HG02678 (cell line): ENCODE measurements around the gene EHF.

Experiments used
- ATAC-seq: cut with Tn5 transposase; IDR thresholded peaks from one replicate; pipeline ENCODE4 v1.9.1; 2021; ENCODE audit warnings: mild to moderate bottlenecking, moderate library complexity; ENCODE audit not compliant: unreplicated experiment

Gene EHF

DNA sequence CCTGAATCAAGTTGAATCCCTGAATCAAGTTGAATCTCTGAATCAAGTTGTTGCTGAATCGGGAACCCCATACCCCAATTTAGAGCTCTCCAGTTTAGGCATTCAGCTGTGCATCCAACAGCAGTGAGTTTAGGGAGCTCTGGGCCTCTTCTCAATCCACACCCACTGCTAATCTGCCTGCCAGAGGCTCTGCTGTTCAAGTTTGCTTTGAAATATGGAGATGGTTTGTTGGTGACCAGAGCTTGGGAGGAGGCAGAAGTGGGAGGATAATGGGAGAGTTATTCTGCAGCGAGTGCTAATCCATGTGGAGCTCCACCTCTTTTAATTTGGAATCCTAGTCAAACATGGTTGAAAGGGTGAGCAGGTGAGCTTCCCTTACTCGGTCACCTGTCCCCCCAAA lies 22.4 kb downstream of the EHF start:
- no peak for ATAC-seq

DNA sequence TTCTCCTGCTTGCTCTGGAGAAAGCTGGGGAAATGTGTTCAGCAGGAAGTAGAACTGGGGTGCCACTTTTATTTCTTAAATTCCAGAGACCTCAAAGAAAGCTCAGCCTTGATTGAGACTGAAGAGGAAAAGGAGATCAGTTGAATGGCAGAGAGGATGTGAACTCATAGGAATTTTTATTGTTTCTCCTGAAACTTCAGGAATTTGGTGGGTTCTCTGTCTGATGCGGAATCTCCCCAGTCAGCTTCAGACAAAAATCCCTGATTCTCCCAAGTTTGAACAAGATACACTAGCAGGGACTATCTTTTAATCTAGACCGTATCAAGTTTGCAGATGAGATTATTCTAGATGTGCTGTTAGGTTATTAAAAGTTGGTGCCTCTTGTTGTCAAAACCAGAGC lies 23.0 kb downstream of the EHF start:
- no peak for ATAC-seq

DNA sequence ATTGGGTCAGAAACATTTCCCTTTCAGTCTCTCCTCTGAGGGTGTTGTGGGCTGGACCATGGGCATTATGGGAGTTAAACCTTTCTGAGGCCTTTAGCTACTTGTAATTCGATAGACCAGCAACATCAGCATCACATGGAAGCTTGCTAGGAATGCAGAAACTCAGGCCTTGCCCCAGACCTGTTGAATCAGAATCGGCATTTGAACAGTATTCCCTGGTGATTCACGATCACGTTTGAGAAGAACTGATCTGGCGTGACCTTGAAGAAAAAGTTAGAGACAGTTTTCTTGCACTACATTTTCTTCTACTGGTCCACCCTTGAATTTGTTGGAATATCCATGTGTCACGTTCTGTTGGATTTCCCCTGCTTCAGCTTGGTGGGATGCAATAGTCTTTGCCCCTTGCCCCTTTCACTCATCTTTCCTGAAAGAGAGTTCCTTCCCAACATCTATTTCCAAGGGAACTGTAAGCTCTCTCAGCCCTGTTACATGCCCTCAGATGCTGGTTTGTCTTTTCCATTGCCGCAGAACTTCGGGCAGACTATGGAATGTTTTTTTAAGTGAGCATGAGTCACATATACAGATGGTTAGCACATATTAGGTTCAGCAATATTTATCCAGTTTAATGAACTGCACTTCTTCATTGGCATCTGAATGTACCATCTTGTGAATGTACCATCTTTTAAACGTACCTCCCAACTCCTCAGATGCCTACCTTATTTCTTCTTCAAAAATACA lies 23.9 kb downstream of the EHF start:
- no peak for ATAC-seq

DNA sequence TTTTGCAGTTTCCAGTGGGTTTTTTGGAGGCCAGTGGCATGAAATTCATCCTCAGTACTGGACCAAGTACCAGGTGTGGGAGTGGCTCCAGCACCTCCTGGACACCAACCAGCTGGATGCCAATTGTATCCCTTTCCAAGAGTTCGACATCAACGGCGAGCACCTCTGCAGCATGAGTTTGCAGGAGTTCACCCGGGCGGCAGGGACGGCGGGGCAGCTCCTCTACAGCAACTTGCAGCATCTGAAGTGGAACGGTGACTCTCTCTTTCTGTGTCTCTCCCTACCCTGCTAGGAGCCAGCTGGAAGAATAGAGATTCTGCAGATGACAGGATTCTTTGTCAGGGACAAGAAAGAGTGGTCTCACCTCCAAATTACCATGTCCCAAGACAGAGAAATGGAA lies 25.5 kb downstream of the EHF start:
- no peak for ATAC-seq

DNA sequence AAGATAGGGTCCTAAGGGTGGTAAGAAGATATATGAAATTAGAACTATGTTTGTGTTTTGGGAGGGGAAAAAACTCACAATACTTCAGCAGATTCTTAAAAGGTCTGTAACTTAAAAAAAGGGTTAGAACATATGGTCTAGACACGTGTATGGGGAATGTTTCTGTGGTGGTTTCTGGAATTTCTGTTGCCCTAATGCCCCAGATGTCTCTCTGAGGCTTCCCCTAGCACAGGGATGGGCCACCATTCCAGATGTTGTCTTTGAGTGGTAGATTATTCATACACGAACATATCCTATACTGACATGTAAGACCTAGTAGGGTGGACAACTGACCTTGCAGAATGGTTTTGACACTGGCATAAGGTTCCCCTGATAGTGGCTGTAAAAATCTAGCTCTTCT lies 26.2 kb downstream of the EHF start:
- ATAC-seq: no peak

DNA sequence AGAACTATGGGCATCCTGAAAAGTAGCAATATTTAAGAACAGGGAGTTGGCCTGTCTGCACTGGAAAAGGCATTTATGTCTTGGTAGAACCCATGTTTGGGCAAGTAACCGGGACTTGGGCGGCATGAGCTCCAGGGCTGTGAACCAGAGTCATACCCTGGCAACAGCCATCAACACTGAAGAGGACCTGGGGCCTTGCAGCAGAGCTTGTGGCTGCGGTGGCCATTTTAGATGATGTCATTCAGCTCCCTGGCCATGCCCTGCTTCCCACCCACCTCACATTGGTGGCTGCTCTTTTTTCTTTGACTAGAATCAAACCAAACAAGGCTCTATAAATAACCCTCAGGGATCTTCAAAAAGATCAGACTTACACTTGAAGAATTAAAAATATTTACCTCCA lies 26.6 kb downstream of the EHF start:
- ATAC-seq: no peak

DNA sequence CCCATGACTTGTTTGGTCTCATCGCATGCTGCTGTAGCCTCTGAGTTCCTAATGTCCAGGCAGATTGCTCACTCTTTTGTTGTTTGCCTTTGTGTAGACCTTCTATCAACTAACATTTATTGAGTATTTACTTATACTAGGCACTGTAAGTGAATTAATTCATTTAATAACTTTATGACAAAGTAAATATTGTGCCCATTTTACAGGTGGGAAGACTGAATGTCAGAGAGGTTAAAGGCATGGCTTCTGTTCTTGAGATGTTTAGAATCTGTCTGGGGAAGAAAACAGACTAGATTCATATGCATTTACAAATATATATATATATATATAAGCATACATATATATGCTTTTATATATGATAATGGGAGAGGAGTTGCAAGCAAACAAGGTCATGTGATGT lies 27.1 kb downstream of the EHF start:
- ATAC-seq: no peak

DNA sequence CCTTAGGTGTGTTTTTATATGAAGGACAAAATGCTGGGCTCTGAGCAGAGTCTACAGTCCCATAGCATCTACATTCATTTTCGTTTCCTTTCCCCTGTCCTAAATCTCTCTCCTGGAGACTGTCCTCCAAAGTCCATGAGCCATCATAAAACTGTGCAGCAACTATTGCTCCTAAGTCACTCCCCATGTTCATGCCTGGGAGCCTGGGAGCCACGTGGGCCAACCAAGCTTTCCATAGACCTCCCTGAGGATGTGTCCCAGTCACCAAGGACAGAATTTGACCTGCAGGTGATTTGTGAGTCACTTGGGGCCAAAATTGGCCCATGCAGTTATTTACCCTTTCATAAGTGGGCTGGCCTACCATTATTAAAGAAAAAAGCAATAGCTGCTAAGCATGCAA lies 28.7 kb downstream of the EHF start:
- no peak for ATAC-seq

DNA sequence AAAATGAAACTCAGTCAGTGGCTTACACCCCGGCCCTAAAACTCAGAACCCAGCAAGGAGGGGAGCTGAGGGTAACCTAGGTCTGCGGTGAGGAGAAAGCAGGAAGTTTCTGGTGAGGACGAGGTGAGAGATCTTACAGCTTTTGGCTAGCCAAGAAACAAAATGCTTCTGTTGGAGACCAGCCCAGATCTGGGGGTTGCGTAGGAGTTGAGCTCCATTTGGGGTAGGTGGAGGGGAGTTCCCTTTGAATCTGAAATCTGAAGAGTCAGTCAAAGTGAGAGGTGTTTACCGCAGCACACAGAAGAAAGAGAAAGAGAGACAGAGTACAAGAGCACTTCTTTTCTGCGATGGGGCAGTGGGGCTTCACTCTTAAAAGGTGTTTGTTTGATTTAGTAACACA lies 29.6 kb downstream of the EHF start:
- ATAC-seq: peak; percentile 91

DNA sequence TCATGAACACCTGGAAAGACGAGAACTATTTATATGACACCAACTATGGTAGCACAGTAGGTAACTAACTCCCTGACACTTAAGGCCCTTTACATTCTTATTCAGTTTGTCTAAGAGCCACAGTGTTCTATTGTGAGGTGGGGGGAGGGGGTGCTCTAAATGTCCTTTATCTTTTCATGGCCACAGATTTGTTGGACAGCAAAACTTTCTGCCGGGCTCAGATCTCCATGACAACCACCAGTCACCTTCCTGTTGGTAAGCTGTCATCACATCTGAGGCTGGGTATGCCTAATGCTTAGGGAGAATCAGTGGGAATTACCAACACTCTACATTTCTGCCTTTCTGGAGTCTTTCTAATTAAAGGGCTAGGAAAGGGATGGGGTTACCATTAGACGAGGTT lies 30.7 kb downstream of the EHF start:
- no peak for ATAC-seq

DNA sequence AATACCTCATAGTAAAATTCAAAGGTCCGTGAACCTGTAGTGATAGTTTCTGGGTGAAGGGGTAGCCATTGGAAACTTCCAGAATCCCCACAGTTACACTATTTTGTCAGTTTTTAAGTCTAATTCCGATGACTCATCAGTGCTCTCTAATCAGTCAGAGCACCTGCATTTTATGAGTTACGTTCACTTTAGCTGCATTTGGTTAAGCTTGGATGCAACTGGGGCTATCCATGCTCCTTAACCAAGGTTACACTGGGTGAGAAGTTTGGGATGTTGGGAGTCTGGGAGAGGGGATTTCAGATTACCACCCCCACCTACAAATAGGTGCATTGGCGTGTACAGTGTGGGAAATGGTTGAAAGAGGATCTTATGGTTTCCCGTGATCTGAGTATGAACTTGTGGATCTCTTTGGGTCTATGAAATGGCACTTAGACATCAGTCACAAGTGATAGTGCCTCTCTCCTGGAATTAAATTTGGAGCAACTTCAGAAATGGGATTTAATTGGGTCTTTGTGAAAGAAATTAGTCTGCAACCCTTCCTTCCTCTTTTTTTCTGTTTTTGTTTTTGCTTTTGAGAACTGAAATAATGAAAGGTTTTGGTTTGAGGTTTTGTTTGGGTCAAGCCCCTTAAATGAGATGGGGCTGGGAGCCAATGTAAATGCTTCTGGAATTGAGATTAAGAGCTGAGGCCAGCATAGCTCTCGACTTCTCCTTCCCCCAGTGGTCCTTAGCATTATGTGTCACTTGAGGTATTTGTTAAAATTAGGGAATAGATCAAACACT lies 31.5 kb downstream of the EHF start:
- no peak for ATAC-seq

DNA sequence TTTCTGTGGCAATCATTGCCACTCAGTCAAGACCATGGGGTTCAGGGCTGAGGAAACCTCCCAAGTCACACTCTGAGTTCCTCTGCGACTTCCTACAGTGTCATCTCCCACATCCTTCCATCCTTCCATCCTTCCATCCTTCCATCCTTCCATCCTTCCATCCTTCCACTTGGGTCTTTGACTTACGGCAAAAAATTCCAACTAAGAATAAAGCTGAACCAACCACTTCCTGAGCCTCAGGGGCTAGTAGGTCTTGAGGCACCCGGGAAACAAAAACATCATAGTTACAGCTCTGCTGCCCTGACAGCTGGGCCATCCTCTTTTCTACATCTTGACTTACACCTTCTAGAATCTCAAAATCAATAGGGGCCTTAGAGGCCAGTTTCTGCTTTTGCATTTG lies 32.1 kb downstream of the EHF start:
- no peak for ATAC-seq

DNA sequence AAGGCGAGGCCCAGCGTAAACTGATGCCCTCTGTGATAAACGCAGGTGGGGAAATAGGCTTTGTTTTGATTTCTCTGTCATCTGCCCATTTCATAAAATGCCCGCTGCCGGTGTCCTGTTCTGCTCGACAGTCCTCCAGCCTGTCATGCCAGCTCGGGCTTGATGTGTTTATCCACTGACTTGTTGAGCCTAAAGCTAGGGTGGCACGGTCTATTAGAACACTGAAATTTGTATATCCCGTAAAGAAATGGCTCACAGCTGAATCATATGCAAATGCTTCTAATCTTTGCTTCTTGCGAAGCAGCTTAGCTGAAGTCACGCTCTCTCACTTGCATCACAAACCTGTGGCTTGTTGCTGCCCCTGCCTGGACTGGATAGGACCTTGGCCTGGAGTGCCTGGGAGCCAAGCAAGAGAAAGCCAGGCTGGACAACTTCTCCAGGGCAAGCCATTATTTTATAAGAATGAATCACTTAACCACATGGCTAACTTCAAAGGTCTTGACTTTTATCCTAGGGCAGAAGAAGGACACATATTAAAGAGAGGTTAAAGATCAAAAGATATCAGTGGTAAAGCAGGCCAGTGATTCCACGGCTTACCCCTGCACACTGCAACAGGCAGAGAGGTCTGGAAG lies 33.1 kb downstream of the EHF start:
- ATAC-seq: no peak

DNA sequence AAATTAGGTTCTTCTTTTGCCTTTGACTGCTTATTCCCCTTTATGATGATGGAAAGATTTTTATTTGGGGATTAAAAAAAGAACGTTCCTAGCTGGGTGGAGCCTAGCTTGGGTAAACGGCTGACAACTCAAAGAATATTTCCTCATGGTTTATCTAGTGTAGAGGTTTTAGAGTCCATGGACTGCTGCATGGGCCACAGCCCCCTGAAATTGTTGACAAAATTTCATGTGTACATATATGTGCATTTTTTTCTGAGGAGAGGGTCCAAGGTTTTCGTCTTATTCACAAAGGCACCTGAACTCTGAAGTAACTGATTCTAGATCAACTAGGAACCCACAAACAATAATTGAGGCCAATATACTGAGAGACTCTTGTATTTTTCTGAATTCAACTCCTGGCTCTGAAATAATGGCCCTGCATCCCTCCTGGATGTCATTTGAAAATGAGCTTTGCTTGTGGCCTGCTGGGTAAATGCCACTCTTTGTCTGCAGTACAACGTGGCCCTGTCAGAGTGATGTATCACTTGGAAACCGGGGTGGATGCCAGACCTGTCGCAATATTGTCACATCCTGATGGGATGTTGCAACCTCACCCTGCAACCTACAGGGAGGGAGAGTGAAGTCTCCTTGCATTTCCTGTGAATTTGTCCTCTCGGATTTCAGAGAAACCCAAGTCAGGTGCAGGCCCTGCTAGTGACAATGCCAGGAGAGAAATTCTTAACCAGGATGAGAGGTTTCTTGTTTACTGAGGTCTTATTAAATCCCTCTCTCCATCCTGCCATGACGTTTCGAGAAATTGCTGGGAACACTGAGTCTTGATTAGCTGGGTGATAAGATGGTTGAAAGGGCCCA lies 33.8 kb downstream of the EHF start:
- no peak for ATAC-seq

DNA sequence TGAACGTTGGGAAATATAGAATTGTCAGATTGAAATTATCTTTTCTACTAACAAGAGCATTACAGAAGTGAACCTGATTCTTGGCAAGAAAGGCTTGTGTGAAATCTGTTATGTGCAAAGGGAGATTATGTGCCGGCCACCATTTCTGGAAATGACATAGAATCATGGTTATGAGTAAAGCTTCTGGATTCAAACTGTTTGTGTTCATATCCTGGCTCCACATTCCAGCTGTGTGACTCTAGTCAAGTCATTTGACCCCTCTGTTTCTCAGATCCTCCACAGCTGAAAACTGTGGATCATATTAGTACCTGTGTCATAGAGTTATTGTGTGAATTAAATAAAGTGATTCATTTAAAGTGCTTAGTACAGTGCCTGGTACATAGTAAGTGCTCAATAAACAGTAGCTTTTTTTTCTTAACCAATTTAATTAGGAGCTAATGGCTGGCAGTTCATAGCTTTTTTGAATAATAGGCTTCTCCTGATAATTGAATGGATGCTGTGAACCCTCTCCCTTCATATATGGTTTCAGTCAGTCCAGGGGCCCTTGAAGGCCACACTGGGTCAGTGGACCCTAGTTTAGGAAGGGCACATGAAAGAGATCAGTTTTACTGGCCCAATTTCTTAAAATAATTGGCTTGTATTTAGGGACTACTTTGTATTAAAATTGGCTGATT lies 34.6 kb downstream of the EHF start:
- ATAC-seq: no peak

DNA sequence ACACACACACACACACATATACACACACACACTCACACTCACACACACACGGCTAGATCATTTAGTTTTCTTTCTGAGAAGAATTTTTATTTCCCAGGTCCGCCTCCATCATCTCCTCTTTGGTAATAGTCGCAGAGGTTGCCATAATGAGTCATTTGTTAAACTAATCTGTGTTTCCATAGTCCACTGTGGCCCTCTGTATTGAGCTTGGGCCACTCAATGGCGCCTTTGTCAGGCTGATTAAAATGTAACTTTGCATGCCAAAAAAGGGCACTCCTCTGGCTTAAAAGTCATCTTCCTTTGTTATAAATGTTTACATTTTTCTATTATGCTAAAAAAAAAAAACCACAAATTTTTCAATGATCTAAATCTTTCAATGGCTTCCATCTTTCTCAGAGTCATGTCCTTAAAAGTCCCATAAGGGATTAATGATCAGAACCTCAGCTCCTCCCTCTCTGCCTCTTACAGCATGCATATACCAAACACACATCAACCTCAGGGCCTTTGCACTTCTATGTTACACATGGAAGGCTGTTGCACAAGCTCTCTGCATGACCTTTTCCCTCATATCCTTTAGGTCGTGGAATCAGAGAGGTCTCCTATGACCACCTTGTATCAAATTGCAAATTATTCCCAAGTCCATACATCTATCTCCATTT lies 35.3 kb downstream of the EHF start:
- ATAC-seq: no peak

DNA sequence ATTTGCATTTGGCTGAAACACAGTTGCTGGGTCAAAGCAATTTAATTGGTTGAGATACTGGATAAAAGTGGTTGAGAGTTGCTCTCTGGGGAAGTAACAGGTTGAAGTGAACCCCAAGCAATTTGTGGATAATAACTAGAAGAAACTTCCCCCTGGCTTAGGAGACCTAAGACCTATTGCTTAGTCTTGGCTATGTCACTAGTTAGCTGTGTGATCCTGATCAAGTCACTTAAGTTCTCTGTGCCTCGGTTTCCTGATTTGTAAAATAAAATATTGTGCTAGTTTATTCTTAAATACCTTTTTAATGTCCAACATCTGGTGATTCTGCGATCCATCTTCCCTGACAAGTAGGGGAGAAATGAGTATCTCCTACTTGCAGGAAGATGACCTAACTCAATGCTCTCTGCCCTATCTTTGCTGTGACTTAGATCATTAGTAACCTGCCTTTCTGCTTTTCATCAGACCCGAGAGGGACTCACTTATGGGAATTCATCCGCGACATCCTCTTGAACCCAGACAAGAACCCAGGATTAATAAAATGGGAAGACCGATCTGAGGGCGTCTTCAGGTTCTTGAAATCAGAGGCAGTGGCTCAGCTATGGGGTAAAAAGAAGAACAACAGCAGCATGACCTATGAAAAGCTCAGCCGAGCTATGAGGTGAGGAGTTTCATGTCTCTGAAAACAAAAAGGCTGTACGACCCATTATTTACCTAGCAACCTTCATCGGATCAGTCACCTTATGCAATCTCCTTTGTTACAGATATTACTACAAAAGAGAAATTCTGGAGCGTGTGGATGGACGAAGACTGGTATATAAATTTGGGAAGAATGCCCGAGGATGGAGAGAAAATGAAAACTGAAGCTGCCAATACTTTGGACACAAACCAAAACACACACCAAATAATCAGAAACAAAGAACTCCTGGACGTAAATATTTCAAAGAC lies 37.5 kb downstream of the EHF start:
- ATAC-seq: no peak

DNA sequence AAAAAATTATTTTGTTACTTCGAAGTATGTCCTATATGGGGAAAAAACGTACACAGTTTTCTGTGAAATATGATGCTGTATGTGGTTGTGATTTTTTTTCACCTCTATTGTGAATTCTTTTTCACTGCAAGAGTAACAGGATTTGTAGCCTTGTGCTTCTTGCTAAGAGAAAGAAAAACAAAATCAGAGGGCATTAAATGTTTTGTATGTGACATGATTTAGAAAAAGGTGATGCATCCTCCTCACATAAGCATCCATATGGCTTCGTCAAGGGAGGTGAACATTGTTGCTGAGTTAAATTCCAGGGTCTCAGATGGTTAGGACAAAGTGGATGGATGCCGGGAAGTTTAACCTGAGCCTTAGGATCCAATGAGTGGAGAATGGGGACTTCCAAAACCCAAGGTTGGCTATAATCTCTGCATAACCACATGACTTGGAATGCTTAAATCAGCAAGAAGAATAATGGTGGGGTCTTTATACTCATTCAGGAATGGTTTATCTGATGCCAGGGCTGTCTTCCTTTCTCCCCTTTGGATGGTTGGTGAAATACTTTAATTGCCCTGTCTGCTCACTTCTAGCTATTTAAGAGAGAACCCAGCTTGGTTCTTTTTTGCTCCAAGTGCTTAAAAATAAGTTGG lies 38.3 kb downstream of the EHF start:
- no peak for ATAC-seq
